ENCODE results near the gene FCGBP. TPM values are rescaled to one million over a fixed set of nuclear protein-coding genes. Genes with fewer than 3 reads are reported as not detected.

The FCGBP gene
- total and polyA plus RNA-seq, 2 of the 4 experiments (the other 2 are of a cell fraction) = under 0.01 to 0.03 TPM

DNA sequence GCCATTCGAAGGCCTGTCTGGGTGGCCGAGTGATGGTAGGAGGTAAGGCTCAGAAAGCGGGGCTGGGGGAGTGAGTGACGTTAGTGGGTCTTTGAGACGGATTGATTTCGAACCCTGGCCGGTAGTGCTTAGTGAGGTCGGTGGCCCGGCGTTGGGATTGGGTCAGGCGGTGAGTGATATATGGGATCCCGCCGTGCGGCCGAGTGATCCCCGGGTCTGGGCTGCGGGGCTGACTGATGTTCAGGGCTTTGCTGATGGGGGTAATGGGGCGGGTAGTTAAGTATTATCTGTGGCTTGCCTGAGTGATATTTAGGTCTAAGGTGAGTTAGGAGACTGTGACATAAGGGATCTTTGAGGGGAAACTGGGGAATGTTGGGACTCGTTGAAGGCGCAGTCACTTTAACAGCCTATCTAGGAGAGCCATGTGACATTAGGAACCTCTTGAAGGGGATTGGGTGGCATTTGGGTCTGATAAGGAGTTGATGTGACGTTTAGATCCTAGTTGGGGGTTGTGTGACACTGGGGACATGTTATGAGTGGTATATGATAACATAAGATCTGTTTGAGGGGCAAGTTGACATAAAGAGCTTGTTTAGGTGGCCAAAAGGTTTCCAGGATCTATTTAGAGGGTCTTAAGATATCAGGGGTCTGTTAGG is 37.1 kb upstream of the FCGBP start (continued):
- TF ChIP-seq, protein P1, sequence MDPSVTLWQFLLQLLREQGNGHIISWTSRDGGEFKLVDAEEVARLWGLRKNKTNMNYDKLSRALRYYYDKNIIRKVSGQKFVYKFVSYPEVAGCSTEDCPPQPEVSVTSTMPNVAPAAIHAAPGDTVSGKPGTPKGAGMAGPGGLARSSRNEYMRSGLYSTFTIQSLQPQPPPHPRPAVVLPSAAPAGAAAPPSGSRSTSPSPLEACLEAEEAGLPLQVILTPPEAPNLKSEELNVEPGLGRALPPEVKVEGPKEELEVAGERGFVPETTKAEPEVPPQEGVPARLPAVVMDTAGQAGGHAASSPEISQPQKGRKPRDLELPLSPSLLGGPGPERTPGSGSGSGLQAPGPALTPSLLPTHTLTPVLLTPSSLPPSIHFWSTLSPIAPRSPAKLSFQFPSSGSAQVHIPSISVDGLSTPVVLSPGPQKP (IDR thresholded peaks at IDR 0.05; ENCODE audit: borderline replicate concordance, low read depth, low read length) = no peak
- TF ChIP-seq BHLHE40 (IDR thresholded peaks at IDR 0.05; ENCODE audit: low read depth, low read length) = no peak

All from IMR-90 (cell line).